Stomach (tissue), 19 donors: ENCODE data around the gene LIN7C. TPM values are rescaled to one million over a fixed set of nuclear protein-coding genes. Genes with fewer than 3 reads are reported as not detected.
A peak's percentile ranks its signal among the peaks of the same experiment; 100 is the strongest.

Source experiments
- DNase-seq, 2 donors: peaks; one replicate each; pipeline versions ENCODE4 v3.0.0 to v3.0.0-alpha.2; 2013 to 2019
- H3K27ac ChIP-seq, 5 donors: fragments of 200-600 bp in 4 of 5; sonication (generic) in 4 of 5; one replicate each; pipeline ENCODE4 v1.5.1; 2013 to 2019; ENCODE audit warnings: mild to moderate bottlenecking in 1 of 5, moderate library complexity in 1 of 5
- H3K27me3 ChIP-seq, 3 donors: fragments of 200-600 bp; sonication (generic); one replicate each; pipeline ENCODE4 v1.5.1; 2017 to 2019; ENCODE audit warnings: mixed run types in 1 of 3
- H3K36me3 ChIP-seq, 4 donors: fragments of 200-600 bp; sonication (generic); 1 replicate in 3 of 4; 2 replicates in 1 of 4; pipeline ENCODE4 v1.5.1; 2016 to 2019
- H3K4me1 ChIP-seq, 4 donors: fragments of 200-600 bp; sonication (generic); one replicate each; pipeline ENCODE4 v1.5.1; 2016 to 2019
- H3K4me3 ChIP-seq, 4 donors: fragments of 200-600 bp; sonication (generic) in 3 of 4; one replicate each; pipeline ENCODE4 v1.5.1; 2016 to 2019; ENCODE audit warnings: mild to moderate bottlenecking in 1 of 4
- H3K9me3 ChIP-seq, 4 donors: fragments of 200-600 bp; sonication (generic); one replicate each; pipeline ENCODE4 v1.5.1; 2016 to 2019
- EP300 ChIP-seq: sonication (generic); formaldehyde crosslinking; IDR thresholded peaks from one replicate; pipeline ENCODE4 v1.6.1; 2017; ENCODE audit warnings: antibody characterized with exemption
- POLR2A ChIP-seq, 4 donors: fragments of 450-650 bp; IDR thresholded peaks; one replicate each; pipeline ENCODE4 v1.6.1; 2016; ENCODE audit warnings: antibody characterized with exemption in 4 of 4, control low read depth in 2 of 4, mild to moderate bottlenecking in 1 of 4, moderate library complexity in 1 of 4
- POLR2AphosphoS5 ChIP-seq, 3 donors: sonication (generic); formaldehyde crosslinking; IDR thresholded peaks; one replicate each; pipeline ENCODE4 v1.6.1; 2016; ENCODE audit warnings: antibody characterized with exemption in 3 of 3
- WGBS, 5 donors: extraction: QIAGEN DNeasy Blood & Tissue Kit in 3 of 5; methylation state at CpG; one replicate each; pipeline versions ENCODE4 v1.1.5 to v1.1.7; 2013 to 2018; 5-methylcytosine and 5-hydroxymethylcytosine counted together
- intact Hi-C: fragments of 100-400 bp; cut with DNase I; formaldehyde crosslinking; loops from one replicate; pipeline ENCODE4 v1.15.1; 2023; ENCODE audit warnings: low total_unique reads
- long read RNA-seq, 10 donors: transcript quantifications; one replicate each; lab custom pipeline, GENCODE V29; 2026
- polyA plus RNA-seq, 3 donors: library from polyadenylated mRNA; stranded (reverse); fragments of 200-250 nt; gene quantifications; one replicate each; pipeline ENCODE4 v1.2.3, GENCODE V29; 2013
- total RNA-seq, 5 donors: library from RNA; depleted of rRNA; stranded (reverse); fragments of >200 nt; gene quantifications; one replicate each; pipeline versions ENCODE4 v1.1.0 to v1.2.3, GENCODE V29; 2014 to 2016
- TF ChIP-seq, protein P1 (sequence below), 7 experiments: fragments of 450-650 bp in 4 of 7; fragments of 200-600 bp in 3 of 7; sonication (generic) in 3 of 7; IDR thresholded peaks; one replicate each; pipeline ENCODE4 v1.5.1; 2016 to 2019; ENCODE audit warnings: antibody characterized with exemption in 7 of 7, control low read depth in 2 of 7, mild to moderate bottlenecking in 1 of 7
- donor health status: healthy with polysubstance abuse.
- donor health status: Bipolar disorder and iron deficiency.
- donor health status: healthy.

Gene LIN7C, protein sequence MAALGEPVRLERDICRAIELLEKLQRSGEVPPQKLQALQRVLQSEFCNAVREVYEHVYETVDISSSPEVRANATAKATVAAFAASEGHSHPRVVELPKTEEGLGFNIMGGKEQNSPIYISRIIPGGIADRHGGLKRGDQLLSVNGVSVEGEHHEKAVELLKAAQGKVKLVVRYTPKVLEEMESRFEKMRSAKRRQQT
- total RNA-seq, result 100 to 1,000 TPM in 1 of 5 donors, 10 to 100 TPM in 4; 12.7 to 106 (median 29.9) TPM
- polyA plus RNA-seq, result 1 to 10 TPM; 7.2 to 9.0 (median 7.8) TPM
- long read RNA-seq, donor 1, full-length matches to known transcripts, result 5 of 5 reads
- long read RNA-seq, donor 1, partial matches to known transcripts, result 0 of 5 reads
- long read RNA-seq, donor 1, other reads (novel, unspliced or antisense), result 0 of 5 reads
- long read RNA-seq, donor 2, full-length matches to known transcripts, result 5 of 5 reads
- long read RNA-seq, donor 2, partial matches to known transcripts, result 0 of 5 reads
- long read RNA-seq, donor 2, other reads (novel, unspliced or antisense), result 0 of 5 reads
- long read RNA-seq, donor 3, full-length matches to known transcripts, result 3 of 3 reads
- long read RNA-seq, donor 3, partial matches to known transcripts, result 0 of 3 reads
- long read RNA-seq, donor 3, other reads (novel, unspliced or antisense), result 0 of 3 reads
- long read RNA-seq, donor 4, result 0 reads
- long read RNA-seq, donor 5, full-length matches to known transcripts, result 1 of 1 reads
- long read RNA-seq, donor 5, partial matches to known transcripts, result 0 of 1 reads
- long read RNA-seq, donor 5, other reads (novel, unspliced or antisense), result 0 of 1 reads
- long read RNA-seq, donor 6, full-length matches to known transcripts, result 14 of 14 reads
- long read RNA-seq, donor 6, partial matches to known transcripts, result 0 of 14 reads
- long read RNA-seq, donor 6, other reads (novel, unspliced or antisense), result 0 of 14 reads
- long read RNA-seq, donor 7, full-length matches to known transcripts, result 2 of 2 reads
- long read RNA-seq, donor 7, partial matches to known transcripts, result 0 of 2 reads
- long read RNA-seq, donor 7, other reads (novel, unspliced or antisense), result 0 of 2 reads
- long read RNA-seq, donor 8, full-length matches to known transcripts, result 6 of 6 reads
- long read RNA-seq, donor 8, partial matches to known transcripts, result 0 of 6 reads
- long read RNA-seq, donor 8, other reads (novel, unspliced or antisense), result 0 of 6 reads
- long read RNA-seq, donor 9, full-length matches to known transcripts, result 4 of 4 reads
- long read RNA-seq, donor 9, partial matches to known transcripts, result 0 of 4 reads
- long read RNA-seq, donor 9, other reads (novel, unspliced or antisense), result 0 of 4 reads
- long read RNA-seq, donor 10, full-length matches to known transcripts, result 1 of 1 reads
- long read RNA-seq, donor 10, partial matches to known transcripts, result 0 of 1 reads
- long read RNA-seq, donor 10, other reads (novel, unspliced or antisense), result 0 of 1 reads

- WGBS, 5 donors, result 0 to 1% (median 1%) methylated on average over 41 to 60 of the region's 60 CpGs
- TF ChIP-seq EP300, result no peak
- TF ChIP-seq, protein P1, sequence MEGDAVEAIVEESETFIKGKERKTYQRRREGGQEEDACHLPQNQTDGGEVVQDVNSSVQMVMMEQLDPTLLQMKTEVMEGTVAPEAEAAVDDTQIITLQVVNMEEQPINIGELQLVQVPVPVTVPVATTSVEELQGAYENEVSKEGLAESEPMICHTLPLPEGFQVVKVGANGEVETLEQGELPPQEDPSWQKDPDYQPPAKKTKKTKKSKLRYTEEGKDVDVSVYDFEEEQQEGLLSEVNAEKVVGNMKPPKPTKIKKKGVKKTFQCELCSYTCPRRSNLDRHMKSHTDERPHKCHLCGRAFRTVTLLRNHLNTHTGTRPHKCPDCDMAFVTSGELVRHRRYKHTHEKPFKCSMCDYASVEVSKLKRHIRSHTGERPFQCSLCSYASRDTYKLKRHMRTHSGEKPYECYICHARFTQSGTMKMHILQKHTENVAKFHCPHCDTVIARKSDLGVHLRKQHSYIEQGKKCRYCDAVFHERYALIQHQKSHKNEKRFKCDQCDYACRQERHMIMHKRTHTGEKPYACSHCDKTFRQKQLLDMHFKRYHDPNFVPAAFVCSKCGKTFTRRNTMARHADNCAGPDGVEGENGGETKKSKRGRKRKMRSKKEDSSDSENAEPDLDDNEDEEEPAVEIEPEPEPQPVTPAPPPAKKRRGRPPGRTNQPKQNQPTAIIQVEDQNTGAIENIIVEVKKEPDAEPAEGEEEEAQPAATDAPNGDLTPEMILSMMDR (IDR thresholded peaks at IDR 0.05), result no peak
- peak; percentile 80 to 92 (median 89) for TF ChIP-seq POLR2AphosphoS5 (IDR thresholded peaks at IDR 0.05)
- peak in 2 of 4 donors; percentile 73 to 93 for TF ChIP-seq POLR2A (IDR thresholded peaks at IDR 0.05)
- H3K36me3 ChIP-seq, result peaks cover 0 to 11% (median 5%) of the 10 kb centered on the region in 4 donors
- DNase-seq, result peak; percentile 97 to 99
- no peaks in the 10 kb centered on the region for H3K27me3 ChIP-seq
- peaks cover 11 to 56% (median 38%) of the 10 kb centered on the region in 4 donors for H3K4me1 ChIP-seq
- peak within 1 kb of the TSS; percentile 85 to 95 (median 92) for H3K27ac ChIP-seq
- no peaks in the 10 kb centered on the region for H3K9me3 ChIP-seq
- intact Hi-C loops, result no loop called here
- H3K4me3 ChIP-seq, result peak within 1 kb of the TSS; percentile 64 to 89 (median 80)
Measured at GRCh38 chr11:27506200-27507182, at the start of gene LIN7C. TSS of gene LIN7C (minus strand) at chr11:27506769. CDS start at chr11:27506752, 17 bp downstream.

DNA sequence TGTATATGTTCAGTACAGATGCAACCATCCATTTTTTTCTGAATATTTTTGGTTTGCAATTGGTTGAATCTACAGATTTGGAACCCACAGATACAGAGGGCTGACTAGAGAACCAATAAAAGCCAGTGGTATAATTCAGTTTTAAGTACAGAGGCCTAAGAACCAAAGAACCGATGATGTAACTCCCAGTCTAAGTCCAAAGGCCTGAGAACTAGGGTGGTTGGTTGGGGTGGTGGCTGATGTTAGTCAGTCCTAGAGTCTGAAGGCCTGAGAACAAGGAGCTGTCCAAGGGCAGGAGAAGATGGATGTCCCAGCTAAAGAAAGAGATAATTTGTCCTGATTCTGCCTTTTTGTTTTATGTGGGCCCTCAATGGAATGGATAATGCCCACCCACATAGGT lies 48.7 kb upstream of the LIN7C start:
- TF ChIP-seq POLR2A (IDR thresholded peaks at IDR 0.05) (no peak), POLR2AphosphoS5 (IDR thresholded peaks at IDR 0.05) (no peak), EP300 (no peak)
- TF ChIP-seq, protein P1 (IDR thresholded peaks at IDR 0.05), result no peak
- Histone ChIP-seq H3K36me3 (no peaks in the 10 kb centered on the region), H3K27ac (no peak overlapping the region), H3K9me3 (no peaks in the 10 kb centered on the region), H3K4me3 (no peak overlapping the region), H3K4me1 (no peaks in the 10 kb centered on the region), H3K27me3 (no peaks in the 10 kb centered on the region)
- DNase-seq, result no peak
- intact Hi-C loops, result no loop called here
- 83 to 98% (median 94%) methylated on average over 1 of the region's 1 CpG for WGBS, 5 donors

DNA sequence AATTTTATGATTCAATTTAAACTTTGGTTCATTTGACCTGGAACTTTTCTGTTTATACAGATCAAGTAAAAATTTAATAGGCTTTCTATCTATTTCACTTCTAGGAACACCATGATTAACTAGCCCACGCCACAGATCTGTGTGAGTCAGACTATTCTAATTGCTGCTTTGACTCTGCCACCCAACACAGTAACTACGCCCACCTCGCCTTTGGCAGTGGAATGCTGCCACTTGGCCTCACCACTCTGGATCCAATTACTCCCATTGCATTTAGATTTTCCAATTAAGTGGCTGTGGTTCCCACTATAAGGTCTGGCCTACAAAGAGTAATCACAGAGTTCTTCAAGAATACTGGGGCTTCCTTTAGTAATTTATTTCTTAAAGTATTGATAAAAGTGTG lies 46.6 kb upstream of the LIN7C start:
- no peak for TF ChIP-seq POLR2AphosphoS5 (IDR thresholded peaks at IDR 0.05)
- TF ChIP-seq EP300, result no peak
- TF ChIP-seq, protein P1 (IDR thresholded peaks at IDR 0.05), result no peak
- no peak for TF ChIP-seq POLR2A (IDR thresholded peaks at IDR 0.05)
- no peak overlapping the region for H3K4me3 ChIP-seq
- H3K9me3 ChIP-seq, result no peaks in the 10 kb centered on the region
- H3K4me1 ChIP-seq, result no peaks in the 10 kb centered on the region
- H3K27ac ChIP-seq, result no peak overlapping the region
- no peaks in the 10 kb centered on the region for H3K27me3 ChIP-seq
- WGBS, 5 donors, result 82 to 92% (median 86%) methylated on average over 3 of the region's 3 CpGs
- no peak for DNase-seq
- intact Hi-C loops, result no loop called here
- H3K36me3 ChIP-seq, result no peaks in the 10 kb centered on the region
